ENCODE results near the gene NDRG3.

NDRG3 gene

GRCh38 chr20:36761125-36761524 lies 15.2 kb upstream of the NDRG3 start:
- DNase-seq, result no peak

DNA sequence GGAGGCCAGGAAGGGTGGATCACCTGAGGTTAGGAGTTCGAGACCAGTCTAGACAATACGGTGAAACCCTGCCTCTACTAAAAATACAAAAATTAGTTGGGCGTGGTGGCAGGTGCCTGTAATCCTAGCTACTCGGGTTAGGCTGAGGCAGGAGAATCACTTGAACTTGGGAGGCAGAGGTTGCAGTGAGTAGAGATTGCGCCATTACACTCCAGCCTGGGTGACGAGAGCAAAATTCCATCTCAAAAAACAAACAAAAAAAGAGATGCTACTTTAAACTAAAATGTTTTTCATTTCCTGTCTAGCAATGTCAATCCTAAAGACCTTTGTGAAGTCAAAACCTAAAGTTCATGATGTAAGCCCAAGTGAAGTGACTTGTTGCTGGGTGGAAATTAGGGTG lies 14.8 kb upstream of the NDRG3 start:
- DNase-seq, result no peak

GRCh38 chr20:36758276-36758675 lies 12.4 kb upstream of the NDRG3 start:
- DNase-seq, result no peak

GRCh38 chr20:36756496-36756895 lies 10.6 kb upstream of the NDRG3 start:
- DNase-seq, result no peak

- DNase-seq, result peak in 31 of 58 donors; percentile 4 to 76 (median 26)
These were observed 8.8 kb upstream of the NDRG3 start for GRCh38 chr20:36754656-36755222.

DNA sequence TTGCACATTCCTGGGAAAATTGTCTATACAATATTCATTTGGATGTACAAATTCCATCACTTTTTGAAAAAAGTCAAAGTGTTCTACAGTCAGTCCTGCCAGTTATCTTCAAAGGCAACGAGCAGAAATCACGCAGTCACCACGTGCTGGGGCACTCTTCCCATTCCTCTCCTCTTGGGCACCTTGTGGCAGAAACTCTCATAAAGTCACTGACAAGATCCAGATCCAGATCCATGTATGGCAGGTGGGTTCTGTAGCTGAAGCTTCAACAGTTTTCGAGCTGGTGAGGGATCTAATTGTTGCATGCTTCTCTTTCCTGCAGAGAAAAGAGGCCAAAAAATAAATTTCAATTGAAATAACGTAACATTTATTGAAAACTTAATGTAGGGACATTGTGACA lies 6.7 kb upstream of the NDRG3 start:
- DNase-seq, result no peak

DNA sequence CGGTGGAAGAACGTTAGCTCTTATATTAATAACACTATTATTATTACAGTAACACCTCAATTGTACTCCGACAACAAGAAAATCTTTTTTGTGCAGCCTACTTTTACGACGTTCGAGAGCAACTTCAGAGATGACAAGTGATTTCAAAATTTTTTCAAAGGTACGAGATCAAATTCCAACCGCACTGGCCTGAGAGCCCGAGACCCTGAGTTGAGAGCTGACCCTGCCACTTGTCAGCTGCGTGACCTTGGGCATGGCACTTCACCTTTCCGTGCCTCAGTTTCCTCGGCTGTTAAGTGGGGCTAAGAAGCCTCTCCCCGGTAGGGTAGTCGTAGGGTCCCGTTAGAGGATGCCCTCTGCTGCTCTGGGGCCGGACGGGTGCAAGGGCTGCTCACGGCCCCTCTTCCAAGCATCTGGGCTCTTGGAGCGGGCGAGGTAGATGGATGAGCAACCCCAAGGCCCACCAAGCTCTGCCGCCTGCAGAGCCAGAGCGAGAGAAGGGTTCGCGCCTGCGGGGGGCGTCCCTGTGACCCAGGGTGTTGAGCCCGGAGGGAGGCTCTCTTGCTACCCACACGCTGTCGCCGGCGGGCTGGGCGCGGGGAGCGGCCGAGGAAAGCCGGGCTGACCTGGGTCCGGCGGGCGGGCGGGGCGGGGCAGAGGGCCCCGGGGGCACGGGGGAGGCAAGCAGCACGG lies 510 bp downstream of the NDRG3 start:
- peak in 18 of 58 donors; percentile 13 to 69 (median 43) for DNase-seq

DNA sequence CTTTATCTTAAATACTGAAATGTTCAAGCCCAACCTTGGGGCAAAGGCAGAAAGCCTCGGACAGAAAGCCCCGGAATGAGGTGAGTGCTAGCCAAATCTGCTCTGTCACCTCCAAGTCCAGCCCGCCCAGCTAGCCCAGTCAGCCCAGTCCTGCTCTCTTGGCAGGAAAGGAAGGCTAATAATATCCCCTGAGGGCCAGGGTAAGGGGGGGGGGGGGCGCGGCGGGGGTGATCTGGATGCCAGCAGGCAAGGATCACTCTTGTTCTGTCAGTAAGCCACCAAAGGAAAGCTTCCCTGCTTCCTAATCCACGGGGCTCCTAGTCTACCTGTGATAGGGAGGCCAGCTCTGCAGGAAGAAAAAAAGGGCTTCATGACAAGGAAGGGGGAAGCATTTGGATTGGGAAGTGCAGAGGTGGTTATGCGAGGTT lies 1.1 kb downstream of the NDRG3 start:
- DNase-seq, result peak in 29 of 58 donors; percentile 2 to 52 (median 10)

DNA sequence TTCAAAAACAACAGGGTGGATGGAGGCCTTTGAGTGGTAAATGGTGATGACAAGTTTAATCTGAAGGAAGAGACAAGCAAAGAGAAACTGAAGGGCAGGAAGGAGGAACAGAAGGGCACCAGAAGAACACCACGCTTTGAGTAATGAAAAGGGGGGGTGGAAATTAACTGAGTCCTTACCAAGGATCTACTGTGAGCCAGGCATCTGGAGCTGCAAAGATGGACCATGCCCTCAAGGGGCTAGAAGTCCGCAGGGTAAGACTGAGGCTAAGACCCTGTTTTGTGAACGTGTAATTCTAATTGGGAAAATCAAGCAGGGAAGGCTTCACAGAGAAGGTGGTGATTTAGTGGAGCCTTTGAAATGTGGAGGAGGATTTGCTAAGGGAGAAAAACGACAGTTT lies 1.6 kb downstream of the NDRG3 start:
- no peak for DNase-seq

DNA sequence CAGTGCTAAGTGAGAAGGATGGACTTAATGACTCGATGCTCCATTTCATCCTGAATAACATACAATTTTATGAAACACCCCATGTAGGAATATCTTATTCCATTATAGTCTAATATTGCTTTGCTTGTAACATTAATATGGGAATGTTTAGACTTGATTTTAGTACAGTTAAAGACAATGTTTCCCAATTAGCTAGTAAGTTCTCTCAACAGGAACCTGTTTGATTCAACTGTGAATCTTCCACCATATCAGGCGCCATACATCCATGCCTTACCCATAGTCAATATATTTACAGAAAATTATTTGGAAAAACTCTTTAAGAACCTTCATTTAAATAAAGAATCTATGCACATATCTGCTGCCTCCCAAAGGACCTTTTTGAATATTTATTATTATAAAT lies 3.3 kb downstream of the NDRG3 start:
- no peak for DNase-seq

DNA sequence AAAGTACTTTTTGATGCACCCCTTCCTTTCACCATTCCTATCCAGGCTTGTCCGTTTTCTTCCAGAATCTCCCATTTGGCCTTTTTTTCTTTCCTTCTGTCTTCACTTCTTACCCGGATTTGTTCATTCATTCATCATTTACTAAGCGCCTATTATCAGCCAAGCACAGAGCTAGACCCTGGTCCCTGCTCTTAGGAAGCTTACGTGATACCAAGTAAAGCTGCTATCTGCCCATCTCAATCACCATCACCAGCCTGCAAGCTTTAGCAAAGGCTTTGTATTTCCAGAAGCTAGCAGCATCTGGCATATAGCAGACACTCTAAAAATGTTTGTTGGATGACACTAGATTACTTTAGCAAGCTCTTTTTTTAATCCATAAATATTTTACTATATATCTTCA lies 4.8 kb downstream of the NDRG3 start:
- DNase-seq, result no peak

DNA sequence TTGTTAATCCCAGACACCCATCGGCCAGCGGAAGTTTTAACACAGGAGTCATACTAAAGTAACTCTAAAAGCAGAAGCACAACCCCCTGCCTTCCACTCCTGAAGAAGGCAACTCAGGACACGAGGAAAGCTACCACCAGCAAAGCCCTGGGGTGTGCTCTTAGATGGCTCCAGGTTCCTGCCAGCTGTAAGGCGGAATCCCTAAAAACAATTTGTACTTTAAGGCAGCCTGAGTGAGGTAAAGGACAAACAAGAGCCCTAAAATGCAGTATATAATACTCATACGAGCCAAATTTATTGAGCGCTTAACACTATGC lies 8.7 kb downstream of the NDRG3 start:
- DNase-seq, result no peak

GRCh38 chr20:36736451-36737182 lies 9.3 kb downstream of the NDRG3 start:
- DNase-seq, result no peak

DNA sequence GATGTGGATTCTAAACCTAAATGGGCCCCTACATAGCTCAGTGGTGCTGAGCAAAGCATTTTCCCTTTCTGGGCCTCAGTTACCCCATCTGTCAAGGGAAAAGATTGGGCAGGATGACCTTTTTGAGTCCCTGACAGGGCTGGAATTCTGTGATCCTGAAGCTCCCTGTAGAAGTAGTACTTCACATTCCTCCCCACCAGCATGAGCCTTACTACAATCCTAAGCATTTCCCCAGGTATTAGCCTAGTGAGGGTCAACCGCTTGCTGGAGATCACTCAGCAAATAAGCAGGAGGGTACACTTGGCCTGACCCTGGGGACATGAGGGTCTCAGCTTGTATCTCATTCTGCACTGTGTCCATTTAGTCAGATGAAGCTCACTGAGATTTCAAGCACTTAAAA lies 13.4 kb downstream of the NDRG3 start:
- DNase-seq, result no peak

- DNase-seq, result no peak
These were observed 16.9 kb downstream of the NDRG3 start for GRCh38 chr20:36728986-36729385.

DNA sequence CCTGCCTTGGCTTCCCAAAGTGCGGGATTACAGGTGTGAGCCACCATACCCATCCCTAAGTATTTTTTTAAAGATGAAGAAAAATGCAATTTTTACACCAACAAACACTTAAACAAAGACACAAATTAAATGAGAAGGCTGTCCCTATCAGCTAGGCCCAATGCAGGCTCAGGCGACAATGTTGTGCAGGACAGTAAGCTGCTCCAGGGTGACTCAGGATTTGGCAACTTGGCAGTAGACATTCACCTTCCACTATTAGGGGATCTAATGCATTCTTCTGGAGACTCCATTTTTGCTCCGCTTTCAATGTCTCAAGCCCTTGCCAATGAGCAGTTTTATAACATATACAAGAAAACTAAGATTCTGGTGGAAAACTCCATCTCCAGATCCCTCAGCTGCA lies 19.7 kb downstream of the NDRG3 start:
- no peak for DNase-seq

DNA sequence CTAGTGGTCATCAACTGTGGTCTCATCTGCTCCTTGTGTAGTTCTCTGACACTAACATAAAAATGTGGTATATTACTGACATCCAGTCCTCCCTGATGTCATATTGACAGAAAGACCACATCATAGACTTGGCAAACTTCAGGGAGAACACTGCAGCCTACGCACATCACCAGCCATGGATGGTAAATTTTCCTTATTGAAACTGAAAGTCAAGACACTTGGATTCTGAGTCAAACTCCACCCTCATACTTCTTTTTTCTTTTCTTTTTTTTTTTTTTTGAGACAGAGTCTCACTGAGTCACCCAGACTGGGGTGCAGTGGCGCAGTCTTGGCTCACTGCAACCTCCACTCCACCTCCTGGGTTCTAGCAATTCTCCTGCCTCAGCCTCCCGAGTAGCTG lies 25.4 kb downstream of the NDRG3 start:
- no peak for DNase-seq

DNA sequence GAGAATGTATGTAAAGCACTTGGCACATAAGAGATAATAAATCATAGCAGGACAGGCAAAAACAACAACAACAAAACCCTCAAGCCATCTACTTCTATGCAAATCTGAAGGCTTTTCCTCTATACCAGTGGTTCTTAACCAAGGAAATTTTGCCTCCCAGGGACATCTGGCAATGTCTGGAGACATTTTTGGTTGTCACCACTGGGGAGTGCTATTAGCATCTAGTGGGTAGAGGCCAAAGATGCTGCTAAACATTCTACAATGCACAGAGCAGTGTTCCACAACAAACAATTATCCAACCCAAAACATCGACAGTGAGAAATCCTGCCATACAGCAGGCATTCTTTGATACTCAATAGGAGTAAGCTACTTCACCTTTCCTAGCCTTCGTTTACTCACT lies 28.2 kb downstream of the NDRG3 start:
- peak in 16 of 58 donors; percentile 0 to 32 (median 4) for DNase-seq

GRCh38 chr20:36717021-36717420 lies 28.9 kb downstream of the NDRG3 start:
- no peak for DNase-seq

DNA sequence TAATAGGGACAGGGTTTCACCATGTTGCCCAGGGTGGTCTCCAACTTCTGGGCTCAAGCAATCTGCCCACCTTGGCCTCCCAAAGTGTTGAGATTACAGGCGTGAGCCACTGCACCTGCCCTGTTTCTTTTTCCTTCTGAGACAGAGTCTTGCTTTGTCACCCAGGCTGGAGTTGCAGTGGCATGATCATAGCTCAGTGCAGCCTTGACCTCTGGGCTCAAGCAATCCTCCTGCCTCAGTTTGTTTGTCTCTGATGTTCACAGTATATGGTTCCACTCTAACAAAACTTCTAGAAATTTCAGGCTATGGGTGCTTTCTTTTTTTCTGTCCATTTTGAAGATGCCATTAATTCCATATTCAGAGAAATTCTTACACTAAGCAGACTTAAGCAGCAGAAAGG lies 33.1 kb downstream of the NDRG3 start:
- no peak for DNase-seq

DNA sequence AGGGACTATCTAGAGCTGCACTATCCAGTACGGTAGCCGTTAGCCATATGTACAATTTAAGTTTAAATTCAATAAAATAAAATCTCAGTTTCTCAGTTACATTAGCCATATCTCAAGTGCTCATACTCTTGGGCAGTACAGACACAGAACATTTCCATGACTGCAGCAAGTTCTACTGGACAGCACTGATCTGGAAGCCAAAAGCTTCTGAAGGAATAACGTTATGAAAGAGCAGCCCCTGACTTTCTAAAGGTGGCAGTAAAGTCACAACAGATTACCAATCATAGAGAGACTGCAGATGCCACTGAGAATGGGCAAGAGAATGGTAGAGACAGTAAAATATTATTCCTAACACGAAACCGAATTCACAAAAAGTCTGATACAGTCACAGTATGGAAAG lies 36.8 kb downstream of the NDRG3 start:
- DNase-seq, result no peak

DNA sequence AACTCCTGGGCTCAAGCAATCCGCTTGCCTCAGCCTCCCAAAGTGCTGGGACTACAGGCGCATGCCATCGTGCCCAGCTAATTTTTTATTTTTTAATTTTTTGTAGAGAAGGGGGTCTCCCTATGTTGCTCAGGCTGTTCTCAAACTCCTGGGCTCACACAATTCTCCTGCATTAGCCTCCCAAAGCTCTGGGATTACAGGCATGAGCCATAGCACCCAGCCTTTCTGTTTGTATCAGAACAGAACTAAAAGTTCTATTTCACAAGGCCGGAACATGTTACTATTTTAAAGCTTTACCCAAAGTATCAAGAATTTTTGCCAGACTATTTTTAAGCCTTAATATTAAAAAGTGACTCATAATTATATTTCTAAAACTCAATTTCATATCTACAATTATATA lies 42.4 kb downstream of the NDRG3 start:
- DNase-seq, result no peak

DNA sequence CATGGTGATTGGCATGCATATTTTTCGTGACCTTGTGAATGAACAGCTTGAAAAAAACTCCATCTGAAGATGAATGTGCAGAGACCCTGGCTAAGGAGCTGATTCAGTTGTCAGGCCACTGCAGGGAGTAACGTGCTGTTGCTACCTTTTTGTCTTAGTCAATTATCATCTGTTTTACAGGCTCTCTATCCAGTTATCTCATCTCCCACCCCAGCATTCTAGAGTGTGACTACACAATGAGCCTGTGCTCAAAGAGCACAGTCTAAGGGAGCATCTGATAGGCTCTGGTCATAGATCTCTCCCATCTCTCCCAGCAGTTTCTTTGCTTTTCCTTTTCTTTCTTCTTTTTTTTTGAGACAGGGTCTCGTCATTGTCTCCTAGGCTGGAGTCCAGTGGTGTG lies 45.5 kb downstream of the NDRG3 start:
- no peak for DNase-seq

Data from anterior cingulate cortex (tissue), 58 donors.